GM19328 (cell line): ENCODE results near the gene FADS3.

Experiments
- ATAC-seq: cut with Tn5 transposase; IDR thresholded peaks from one replicate; pipeline ENCODE4 v1.9.1; 2021; ENCODE audit warnings: mild to moderate bottlenecking, moderate library complexity; ENCODE audit not compliant: unreplicated experiment

FADS3 gene

GRCh38 chr11:61862714-61863547 is 28.4 kb downstream of the FADS3 start:
- no peak for ATAC-seq

- no peak for ATAC-seq
Observed at GRCh38 chr11:61861634-61862033, 29.7 kb downstream of the FADS3 start.

GRCh38 chr11:61860054-61860903 is 31.1 kb downstream of the FADS3 start:
- no peak for ATAC-seq

- ATAC-seq: no peak
Observed at GRCh38 chr11:61855939-61856680, 35.2 kb downstream of the FADS3 start.

GRCh38 chr11:61854966-61855714 is 36.2 kb downstream of the FADS3 start:
- ATAC-seq: no peak

- ATAC-seq: no peak
Observed at GRCh38 chr11:61854206-61854895, 37.0 kb downstream of the FADS3 start.

GRCh38 chr11:61853698-61854169 is 37.6 kb downstream of the FADS3 start:
- ATAC-seq: no peak

GRCh38 chr11:61851900-61852295 is 39.4 kb downstream of the FADS3 start:
- ATAC-seq: no peak

- no peak for ATAC-seq
Observed at GRCh38 chr11:61851113-61851899, 40.0 kb downstream of the FADS3 start.

GRCh38 chr11:61850687-61851086 is 40.7 kb downstream of the FADS3 start:
- no peak for ATAC-seq

GRCh38 chr11:61848631-61849030 is 42.7 kb downstream of the FADS3 start:
- no peak for ATAC-seq

GRCh38 chr11:61847914-61848581 is 43.3 kb downstream of the FADS3 start:
- no peak for ATAC-seq

GRCh38 chr11:61846362-61847020 is 44.9 kb downstream of the FADS3 start:
- ATAC-seq: no peak

- no peak for ATAC-seq
Observed at GRCh38 chr11:61844909-61845565, 46.3 kb downstream of the FADS3 start.

GRCh38 chr11:61842528-61842820 is 48.9 kb downstream of the FADS3 start:
- ATAC-seq: no peak

- no peak for ATAC-seq
Observed at GRCh38 chr11:61841636-61842527, 49.5 kb downstream of the FADS3 start.

GRCh38 chr11:61840371-61840770 is 51.0 kb downstream of the FADS3 start:
- ATAC-seq: no peak
